GM18517 (cell line): Measurements from ENCODE around the gene TMEM109.

ENCODE experiments used
- ATAC-seq: cut with Tn5 transposase; IDR thresholded peaks from one replicate; pipeline ENCODE4 v1.9.1; 2021; ENCODE audit warnings: mild to moderate bottlenecking, moderate library complexity; ENCODE audit not compliant: unreplicated experiment

The TMEM109 gene, protein sequence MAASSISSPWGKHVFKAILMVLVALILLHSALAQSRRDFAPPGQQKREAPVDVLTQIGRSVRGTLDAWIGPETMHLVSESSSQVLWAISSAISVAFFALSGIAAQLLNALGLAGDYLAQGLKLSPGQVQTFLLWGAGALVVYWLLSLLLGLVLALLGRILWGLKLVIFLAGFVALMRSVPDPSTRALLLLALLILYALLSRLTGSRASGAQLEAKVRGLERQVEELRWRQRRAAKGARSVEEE

DNA sequence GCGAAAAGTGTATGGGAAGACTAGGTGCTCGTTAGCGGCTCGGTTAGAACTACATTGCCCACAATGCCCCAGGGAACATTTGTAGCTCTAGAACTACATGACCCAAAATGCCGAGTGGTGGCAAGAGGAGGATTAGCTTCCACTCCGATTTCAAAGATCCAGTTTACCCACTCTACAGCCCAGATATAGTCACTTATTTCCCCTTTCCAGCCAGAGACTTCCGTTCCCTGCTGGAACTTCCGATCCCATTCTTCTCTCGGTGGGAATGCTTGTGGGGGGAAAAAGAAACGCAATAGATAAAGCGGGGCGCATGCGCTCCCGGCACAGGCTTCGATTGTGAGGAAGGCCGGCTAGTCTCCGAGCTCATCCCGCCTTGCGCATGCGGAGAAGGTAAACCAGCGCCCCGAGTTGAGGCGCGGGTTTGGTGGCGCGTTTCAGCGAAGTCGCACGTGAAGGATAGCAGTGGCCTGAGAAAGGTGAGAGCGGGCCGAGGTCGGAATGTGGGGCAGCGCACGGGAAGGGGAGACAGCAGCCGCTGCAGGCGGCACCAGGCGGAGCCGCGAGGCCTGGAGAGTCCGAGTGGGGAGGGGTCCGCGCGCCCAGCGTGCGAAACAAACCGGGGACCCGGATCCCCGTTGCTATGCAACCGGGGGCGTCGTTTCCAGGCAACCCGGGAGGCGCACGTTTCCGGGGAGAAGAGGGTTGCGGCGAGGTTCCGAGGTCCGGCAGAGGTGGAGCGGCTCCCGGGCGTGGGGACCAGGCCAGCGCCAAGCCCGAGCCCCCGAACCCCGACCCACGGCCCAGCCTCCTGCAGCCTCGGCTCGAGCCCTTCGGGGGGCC, at the start of gene TMEM109:
TMEM109 (plus strand) TSS at position 366 of the 840 bp plus-strand sequence. CDS start 5,536 bp downstream, outside the sequence.
- peak; percentile 38 for ATAC-seq

DNA sequence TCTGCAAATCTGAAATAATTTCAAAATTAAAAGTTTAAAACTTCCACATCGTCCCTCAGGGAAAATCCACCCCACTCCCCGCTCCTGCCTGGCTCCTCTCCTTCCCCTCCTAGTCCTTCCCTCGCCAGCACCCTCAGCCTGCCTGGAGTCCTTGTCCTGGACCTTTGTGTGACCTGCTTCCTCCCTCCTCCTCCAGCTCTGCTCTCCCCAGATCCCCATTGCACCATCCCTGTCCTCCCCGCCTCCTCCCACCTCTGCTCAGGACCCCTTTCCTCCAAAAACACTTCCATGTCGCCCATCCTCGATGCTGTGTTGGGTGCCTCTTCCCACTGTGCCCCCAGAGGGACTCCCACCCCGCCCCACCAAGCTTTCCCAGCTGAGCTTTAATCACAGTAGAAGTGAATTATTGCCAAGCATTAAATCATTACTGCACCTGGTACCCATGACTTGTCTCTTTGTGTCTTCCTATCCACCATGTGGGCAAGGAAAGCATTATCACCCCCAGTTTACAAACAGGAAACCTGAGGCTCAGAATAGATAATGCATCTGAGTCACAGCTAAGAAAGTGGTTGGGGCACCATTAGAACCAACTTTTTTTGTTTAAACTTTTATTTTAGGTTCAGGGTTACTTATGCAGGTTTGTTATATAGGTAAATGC, 49.0 kb upstream of the TMEM109 start:
- no peak for ATAC-seq

DNA sequence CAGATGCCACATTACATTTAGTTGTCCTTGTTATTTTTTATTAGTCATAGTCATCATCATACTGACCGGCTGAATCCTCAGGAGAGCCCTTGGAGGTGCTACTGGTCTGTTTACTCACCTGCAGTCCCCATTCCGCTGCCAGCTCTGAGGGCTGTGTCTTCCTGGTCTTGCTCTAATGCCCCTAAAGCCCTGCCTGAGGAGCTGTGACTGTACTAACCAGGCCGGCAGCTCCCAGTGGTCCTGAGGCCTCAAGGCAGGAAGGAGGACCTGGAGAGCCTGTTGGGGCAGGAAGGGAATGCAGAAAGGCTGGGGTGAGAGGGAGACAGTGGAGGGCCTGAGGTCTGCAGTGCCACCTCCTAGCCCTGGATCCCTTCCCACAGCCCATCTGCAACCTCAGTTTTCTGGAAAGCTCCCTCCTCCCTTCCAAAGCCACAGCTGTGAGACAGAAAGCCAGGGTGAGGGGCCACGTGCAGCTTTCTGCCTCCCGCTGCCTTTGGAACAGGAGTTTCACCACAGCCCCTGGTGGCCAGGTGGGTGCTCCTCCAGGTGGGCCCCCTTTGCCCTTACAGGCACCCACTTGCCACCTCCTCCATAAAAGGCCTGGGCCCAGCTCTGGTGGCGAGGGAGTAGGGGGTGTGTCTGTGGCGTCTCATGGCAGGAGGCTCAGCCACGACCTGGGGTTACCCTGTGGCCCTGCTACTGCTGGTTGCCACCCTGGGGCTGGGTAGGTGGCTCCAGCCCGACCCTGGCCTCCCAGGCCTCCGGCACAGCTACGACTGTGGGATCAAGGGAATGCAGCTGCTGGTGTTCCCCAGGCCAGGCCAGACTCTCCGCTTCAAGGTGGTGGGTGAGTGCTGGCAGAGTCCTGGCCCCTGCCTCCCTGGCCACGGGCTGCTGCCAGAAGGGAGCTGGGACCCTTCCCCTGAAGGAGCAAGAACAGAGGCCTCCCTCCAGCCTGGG, 46.8 kb upstream of the TMEM109 start, which contains the start of gene ZP1:
ZP1 (plus strand) TSS at position 632 of the 960 bp plus-strand sequence; CDS start at position 652, 20 bp downstream.
- ATAC-seq: no peak

DNA sequence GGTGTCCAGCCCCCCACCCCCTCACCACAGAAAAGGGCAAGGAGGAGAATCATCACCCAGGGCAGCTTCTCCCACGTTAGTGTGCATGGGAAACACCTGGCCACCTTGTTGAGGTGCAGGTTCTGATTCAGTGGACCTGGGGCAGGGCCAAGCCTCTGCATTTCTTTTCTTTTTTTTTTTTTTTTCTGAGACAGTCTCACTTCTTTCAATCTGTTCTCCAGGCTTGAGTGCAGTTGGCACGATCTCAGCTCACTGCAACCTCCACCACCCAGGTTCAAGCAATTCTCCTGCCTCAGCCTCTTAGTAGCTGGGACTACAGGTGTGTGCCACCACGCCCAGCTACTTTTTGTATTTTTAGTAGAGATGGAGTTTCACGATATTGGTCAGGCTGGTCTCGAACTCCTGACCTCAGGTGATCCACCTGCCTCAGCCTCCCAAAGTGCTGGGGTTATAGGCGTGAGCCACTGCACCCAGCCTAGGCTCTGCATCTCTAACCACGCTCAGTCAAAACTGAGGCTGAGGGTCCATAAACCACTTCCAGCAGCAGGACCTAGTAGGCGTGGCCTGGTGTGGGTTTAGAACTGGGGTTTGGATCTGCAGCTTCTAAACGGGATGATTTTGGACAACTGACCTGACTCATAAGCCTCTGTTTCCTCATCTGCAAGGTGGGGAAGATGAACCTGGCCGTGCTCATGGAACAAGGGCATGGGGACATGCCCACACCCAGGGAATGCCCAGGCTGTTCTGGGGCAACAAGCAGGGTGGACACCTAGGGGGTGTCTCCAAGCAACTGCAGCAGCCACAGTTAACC, 45.9 kb upstream of the TMEM109 start:
- no peak for ATAC-seq

DNA sequence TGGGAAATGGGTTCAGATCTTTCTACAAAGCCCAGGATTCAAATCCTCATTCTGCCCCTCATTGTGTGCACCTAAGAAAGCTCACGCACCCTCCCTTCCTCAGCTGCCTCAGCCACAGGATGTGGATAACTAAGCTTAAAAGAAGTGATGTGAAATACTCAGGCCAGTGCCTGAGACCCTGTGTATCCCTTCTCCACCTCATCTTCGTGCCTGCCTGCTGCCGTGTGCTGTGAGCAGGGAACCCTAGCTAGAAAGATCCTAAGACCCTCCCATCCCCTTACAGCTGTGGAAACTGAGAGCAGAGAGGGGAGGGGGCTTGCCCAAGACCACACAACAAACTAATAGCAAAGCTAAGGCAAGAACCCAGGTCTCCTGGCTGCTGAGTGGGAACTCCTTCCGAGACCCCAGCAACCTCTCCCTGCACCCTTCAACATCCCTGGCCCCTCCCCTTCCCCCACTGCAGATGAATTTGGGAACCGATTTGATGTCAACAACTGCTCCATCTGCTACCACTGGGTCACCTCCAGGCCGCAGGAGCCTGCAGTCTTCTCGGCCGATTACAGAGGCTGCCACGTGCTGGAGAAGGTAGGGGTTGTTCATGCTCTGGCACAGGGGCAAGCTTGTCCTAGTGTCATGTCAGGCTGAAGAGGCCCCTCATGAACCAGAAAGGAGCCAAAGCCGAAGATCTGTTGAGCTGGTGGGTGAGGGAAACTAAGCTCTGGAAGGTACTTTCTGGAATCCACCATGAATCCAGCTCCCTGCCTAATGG, 45.1 kb upstream of the TMEM109 start:
- no peak for ATAC-seq

DNA sequence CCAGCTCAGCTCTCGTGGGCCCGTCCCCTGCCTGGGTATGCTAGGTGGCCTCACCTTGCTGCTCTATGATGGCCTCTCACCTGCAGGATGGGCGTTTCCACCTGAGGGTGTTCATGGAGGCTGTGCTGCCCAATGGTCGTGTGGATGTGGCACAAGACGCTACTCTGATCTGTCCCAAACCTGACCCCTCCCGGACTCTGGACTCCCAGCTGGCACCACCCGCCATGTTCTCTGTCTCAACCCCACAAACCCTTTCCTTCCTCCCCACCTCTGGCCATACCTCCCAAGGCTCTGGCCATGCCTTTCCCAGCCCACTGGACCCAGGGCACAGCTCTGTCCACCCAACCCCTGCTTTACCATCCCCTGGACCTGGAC, 44.5 kb upstream of the TMEM109 start:
- ATAC-seq: no peak

DNA sequence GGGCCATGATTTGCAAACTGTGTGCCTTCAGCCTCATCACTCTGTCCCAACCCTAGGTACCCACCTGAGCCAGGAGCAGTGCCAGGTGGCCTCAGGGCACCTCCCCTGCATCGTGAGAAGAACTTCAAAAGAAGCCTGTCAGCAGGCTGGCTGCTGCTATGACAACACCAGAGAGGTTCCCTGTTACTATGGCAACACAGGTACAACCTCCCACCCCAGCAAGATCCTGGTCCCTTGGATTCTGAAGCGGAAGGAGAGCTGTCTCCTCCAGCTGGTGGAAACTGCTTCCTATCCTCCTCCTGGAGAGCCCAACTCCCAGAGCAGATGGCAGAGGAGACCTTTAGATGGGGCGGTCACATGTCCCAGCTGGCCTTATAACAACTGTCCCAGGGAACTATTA, 43.7 kb upstream of the TMEM109 start:
- ATAC-seq: no peak

DNA sequence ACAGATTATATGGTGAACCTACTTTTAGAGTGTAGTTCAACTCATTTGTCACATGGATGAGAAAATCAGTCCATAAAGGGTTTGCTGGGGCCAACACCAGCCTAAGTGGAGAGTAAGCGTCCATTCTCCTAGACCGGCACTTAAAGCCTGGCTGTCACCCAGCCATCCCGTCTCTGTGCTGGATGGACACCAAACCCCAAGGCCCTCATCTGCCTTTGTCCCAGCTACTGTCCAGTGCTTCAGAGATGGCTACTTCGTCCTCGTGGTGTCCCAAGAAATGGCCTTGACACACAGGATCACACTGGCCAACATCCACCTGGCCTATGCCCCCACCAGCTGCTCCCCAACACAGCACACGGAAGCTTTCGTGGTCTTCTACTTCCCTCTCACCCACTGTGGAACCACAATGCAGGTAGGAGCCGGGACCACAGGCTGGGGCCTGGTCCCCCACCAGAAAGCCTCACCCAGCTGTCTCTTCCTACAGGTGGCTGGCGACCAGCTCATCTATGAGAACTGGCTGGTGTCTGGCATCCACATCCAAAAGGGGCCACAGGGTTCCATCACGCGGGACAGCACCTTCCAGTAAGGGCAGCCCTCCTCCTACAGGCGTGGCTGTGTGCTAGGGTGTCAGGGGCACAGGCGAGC, 43.1 kb upstream of the TMEM109 start:
- no peak for ATAC-seq

DNA sequence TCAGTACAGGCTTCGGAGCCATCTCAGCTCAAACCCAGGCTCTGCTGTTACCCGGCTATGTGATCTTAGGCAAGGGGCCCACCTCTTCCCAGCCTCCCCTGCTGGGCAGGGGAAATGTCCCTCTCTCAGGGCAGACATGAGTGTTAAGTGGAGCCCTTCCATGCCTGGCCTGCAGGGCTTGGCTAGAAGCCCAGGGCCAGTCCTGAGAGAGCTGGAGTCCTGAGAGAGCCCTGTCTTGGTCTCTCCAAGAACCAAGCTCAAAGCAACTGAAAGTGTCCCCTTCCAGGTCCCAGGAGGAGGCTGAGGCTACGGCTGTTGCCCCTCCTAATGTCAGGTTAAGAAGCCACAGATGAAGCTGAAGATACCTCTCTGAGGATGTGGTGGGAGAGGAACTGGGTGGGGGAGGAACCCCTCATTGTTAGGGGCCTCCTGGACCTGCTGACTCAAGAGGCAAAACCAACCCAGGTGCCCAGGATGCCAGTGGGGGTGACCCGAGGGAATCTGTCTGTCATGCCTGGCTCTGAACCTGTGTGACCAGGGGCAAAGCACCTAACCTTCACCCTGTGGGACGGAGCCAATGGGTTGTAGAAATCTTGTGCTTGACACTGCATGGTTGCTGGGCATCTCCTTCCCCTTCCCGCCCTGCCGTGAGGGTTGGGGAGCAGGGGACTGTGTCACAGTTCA, 42.4 kb upstream of the TMEM109 start:
- no peak for ATAC-seq

DNA sequence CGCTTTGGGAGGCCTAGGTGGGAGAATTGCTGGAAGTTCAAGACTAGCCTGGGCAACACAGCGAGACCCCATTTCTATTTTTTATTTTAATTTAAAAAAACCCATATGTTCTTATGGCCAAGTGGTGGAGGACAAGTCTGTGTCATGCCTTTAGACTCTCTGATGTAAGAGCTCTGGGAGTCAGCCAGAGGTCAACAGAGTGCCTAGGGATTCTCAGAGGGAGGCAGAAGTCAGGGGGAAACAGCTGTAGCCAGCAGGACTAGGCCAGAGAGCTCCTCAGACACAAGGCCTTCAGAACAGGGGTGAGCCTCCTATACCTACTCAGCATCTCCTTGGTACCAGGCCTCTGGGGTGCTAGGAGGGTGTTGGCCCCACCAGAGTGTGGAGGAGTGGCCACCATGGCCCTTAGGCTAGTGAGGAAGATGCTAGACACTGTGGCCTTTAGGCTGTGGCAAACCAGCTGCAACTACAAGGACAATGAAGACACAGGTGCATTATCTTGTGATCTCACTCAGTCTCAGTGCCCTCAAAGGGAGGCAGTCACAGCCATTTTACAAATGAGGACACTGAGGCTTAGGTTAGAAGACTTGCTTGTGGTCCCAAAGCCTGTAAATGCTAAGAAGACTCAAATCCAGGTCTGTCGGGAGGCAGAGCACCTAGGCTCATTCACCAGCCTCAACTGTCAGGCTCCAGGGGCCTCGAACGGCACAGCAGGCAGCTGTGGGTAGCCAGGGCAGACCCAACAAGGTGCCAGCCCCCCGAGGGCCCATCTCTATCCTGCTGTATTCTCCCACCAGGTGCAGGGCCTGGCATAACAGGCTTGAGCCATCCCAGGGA, 41.6 kb upstream of the TMEM109 start:
- ATAC-seq: no peak

DNA sequence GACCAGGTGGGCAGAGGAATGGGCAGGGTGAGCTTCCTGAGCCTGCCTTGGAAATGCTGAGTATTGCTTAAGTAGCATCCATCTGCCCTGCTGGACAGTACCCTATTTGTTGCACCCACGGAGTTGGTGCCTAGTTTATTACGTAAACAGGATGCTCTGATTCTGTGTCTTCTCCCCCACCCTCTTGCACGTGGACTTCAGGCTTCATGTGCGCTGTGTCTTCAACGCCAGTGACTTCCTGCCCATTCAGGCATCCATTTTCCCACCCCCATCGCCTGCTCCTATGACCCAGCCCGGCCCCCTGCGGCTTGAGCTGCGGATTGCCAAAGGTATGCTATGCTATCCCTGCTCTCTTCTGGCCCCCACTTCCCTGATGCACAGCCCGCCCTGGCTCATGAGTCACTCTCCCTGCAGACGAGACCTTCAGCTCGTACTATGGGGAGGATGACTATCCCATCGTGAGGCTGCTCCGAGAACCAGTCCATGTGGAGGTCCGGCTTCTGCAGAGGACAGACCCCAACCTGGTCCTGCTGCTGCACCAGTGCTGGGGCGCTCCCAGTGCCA, 40.9 kb upstream of the TMEM109 start:
- no peak for ATAC-seq

DNA sequence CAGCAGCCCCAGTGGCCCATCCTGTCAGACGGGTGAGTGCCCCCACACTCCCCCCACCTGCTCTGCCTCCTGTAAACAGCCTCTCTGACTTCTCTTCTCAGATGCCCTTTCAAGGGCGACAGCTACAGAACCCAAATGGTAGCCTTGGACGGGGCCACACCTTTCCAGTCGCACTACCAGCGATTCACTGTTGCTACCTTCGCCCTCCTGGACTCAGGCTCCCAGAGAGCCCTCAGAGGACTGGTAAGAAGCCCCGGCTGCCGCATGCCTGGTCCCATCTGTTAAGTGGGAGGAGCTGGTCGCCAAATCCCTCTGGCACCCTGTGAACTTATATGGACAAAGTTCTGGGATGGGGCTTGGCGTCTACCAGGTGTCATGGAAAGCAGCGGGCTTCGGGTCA, 40.4 kb upstream of the TMEM109 start:
- ATAC-seq: no peak

DNA sequence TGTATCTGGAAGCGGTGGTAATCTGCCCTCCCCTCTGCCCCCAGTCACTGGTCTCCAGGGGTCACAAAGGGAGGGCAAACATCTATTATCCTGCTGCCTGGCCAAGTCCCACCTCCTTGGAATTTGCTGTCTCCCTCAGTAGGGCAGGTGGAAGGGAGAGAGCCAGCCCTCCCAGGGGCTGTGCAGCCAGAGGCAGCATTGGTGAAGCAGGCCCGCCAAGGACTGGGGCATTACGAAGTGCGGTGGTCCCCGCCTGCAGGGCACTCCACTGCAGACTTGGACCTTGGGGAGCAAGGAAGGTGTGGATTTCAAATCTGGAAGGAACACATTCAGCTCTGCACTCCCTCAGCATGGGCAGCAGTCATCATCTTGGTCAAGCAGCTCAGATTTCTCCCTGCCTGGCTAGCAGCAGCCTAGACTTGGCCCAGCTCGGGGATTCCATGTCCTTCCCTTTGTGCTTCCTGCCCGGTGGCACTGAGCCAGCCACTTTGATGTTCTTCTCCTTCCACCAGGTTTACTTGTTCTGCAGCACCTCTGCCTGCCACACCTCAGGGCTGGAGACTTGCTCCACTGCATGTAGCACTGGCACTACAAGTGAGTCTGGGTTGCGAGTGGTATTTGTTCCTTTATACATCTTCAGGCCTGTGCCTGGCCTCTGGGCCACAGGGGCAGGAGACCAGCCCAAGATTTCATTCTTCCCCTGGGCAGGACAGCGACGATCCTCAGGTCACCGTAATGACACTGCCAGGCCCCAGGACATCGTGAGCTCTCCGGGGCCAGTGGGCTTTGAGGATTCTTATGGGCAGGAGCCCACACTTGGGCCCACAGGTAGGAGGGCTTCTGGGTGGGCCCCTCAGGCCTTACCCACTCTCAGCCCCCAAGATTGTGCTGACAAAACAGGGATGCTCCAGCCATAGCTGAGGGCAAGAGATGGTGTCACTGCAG, 39.3 kb upstream of the TMEM109 start:
- no peak for ATAC-seq

DNA sequence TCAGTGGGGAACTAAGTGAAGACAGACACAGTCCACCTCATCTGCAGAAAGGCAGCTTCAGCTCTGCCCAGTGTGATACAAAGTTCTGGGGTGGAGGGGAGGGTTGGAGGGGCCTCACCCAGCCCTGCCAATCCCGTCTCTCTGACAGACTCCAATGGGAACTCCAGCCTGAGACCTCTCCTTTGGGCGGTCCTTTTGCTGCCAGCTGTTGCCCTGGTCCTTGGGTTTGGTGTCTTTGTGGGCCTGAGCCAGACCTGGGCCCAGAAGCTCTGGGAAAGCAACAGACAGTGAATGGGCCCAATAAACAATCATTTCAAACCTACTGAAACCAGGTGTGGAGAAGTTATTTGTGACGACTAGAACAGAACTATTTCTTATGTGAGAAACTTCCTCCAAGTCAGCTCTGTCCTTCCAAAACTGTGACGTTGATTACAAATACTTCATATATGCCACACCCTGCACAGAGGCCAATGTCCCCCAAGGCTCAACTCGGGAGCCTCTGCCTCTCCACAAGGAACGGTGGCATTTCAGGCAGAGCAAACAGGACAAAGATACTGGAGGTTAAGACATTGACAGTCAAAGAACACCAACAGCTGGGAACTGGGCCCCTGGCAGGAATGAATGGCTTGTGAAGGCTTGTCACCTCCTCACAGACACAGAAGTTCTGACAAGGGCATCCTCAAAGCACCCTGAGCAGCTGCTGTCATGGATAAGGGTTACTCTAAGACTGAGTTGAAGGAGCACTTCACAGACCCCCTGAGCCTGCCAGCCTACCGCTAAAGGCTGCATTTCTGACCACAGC, 38.4 kb upstream of the TMEM109 start:
- no peak for ATAC-seq

DNA sequence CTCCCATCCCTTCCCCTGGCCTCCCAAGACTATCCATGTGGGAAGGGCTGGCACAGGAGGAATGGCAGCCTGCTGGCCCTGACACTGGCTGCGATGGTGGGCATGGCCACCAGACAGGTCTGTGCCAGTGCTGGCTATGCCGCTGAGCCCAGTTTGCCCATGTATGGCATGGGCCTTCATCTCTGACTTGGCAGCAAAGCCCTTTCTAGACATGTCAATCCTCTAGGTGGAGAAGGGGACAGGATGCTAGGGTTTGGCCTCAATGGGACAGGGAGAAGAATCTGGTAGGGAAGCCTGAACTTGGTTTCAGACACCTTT, 37.8 kb upstream of the TMEM109 start:
- no peak for ATAC-seq
